Mucosa of stomach (tissue), 1 donor: Measurements from ENCODE around the gene TRPV6.

Experiments
- H3K27me3 ChIP-seq: one replicate; pipeline ENCODE4 v1.7.0; 2013; ENCODE audit warnings: mild to moderate bottlenecking, low read length; ENCODE audit not compliant: control insufficient read depth, insufficient read depth
- H3K36me3 ChIP-seq: one replicate; pipeline ENCODE4 v1.7.0; 2013; ENCODE audit warnings: low read length; ENCODE audit not compliant: control insufficient read depth, insufficient read depth
- H3K4me1 ChIP-seq: one replicate; pipeline ENCODE4 v1.7.0; 2013; ENCODE audit warnings: mild to moderate bottlenecking, low read length; ENCODE audit not compliant: control insufficient read depth, insufficient read depth
- H3K4me3 ChIP-seq: one replicate; pipeline ENCODE4 v1.7.0; 2013; ENCODE audit warnings: low read length
- H3K9ac ChIP-seq: one replicate; pipeline ENCODE4 v1.7.0; 2013; ENCODE audit warnings: mild to moderate bottlenecking, low read length, moderate library complexity
- H3K9me3 ChIP-seq: one replicate; pipeline ENCODE4 v1.7.0; 2013; ENCODE audit warnings: mild to moderate bottlenecking, low read length, moderate library complexity; ENCODE audit not compliant: control insufficient read depth
- donor health status: Pancreatic carcinoma.

Gene TRPV6

GRCh38 chr7:142879060-142879459 is 6.5 kb downstream of the TRPV6 start:
- Histone ChIP-seq H3K4me1 (no peaks in the 10 kb centered on the region), H3K4me3 (no peak overlapping the region), H3K9me3 (no peaks in the 10 kb centered on the region), H3K9ac (no peak overlapping the region), H3K27me3 (peaks cover 20% of the 10 kb centered on the region), H3K36me3 (no peaks in the 10 kb centered on the region)

GRCh38 chr7:142878315-142878714 is 7.2 kb downstream of the TRPV6 start:
- H3K4me1 ChIP-seq = no peaks in the 10 kb centered on the region
- peaks cover 18% of the 10 kb centered on the region for H3K27me3 ChIP-seq
- no peaks in the 10 kb centered on the region for H3K36me3 ChIP-seq
- H3K4me3 ChIP-seq = no peak overlapping the region
- no peaks in the 10 kb centered on the region for H3K9me3 ChIP-seq
- no peak overlapping the region for H3K9ac ChIP-seq

GRCh38 chr7:142876991-142877910 is 8.3 kb downstream of the TRPV6 start:
- H3K9me3 ChIP-seq = no peaks in the 10 kb centered on the region
- H3K9ac ChIP-seq = no peak overlapping the region
- no peaks in the 10 kb centered on the region for H3K4me1 ChIP-seq
- no peaks in the 10 kb centered on the region for H3K36me3 ChIP-seq
- no peak overlapping the region for H3K4me3 ChIP-seq
- H3K27me3 ChIP-seq = peaks cover 16% of the 10 kb centered on the region

GRCh38 chr7:142876236-142876960 is 9.1 kb downstream of the TRPV6 start:
- Histone ChIP-seq H3K36me3 (no peaks in the 10 kb centered on the region), H3K9me3 (no peaks in the 10 kb centered on the region), H3K4me3 (no peak overlapping the region), H3K9ac (no peak overlapping the region), H3K4me1 (no peaks in the 10 kb centered on the region), H3K27me3 (peaks cover 16% of the 10 kb centered on the region)

GRCh38 chr7:142875456-142875855 is 10.1 kb downstream of the TRPV6 start:
- Histone ChIP-seq H3K4me1 (no peaks in the 10 kb centered on the region), H3K4me3 (no peak overlapping the region), H3K9me3 (no peaks in the 10 kb centered on the region), H3K36me3 (no peaks in the 10 kb centered on the region), H3K9ac (no peak overlapping the region), H3K27me3 (peaks cover 10% of the 10 kb centered on the region)

GRCh38 chr7:142874837-142875236 is 10.7 kb downstream of the TRPV6 start:
- Histone ChIP-seq H3K36me3 (no peaks in the 10 kb centered on the region), H3K27me3 (peaks cover 4% of the 10 kb centered on the region), H3K4me1 (no peaks in the 10 kb centered on the region), H3K9me3 (no peaks in the 10 kb centered on the region), H3K4me3 (no peak overlapping the region), H3K9ac (no peak overlapping the region)

GRCh38 chr7:142874409-142874808 is 11.1 kb downstream of the TRPV6 start:
- Histone ChIP-seq H3K27me3 (no peaks in the 10 kb centered on the region), H3K36me3 (no peaks in the 10 kb centered on the region), H3K9ac (no peak overlapping the region), H3K4me1 (no peaks in the 10 kb centered on the region), H3K9me3 (no peaks in the 10 kb centered on the region), H3K4me3 (no peak overlapping the region)

- no peaks in the 10 kb centered on the region for H3K36me3 ChIP-seq
- H3K4me1 ChIP-seq = no peaks in the 10 kb centered on the region
- no peak overlapping the region for H3K4me3 ChIP-seq
- H3K9me3 ChIP-seq = no peaks in the 10 kb centered on the region
- no peaks in the 10 kb centered on the region for H3K27me3 ChIP-seq
- H3K9ac ChIP-seq = no peak overlapping the region
These were observed 11.7 kb downstream of the TRPV6 start for GRCh38 chr7:142873871-142874270.

GRCh38 chr7:142873281-142873784 is 12.2 kb downstream of the TRPV6 start:
- H3K9me3 ChIP-seq = no peaks in the 10 kb centered on the region
- H3K4me3 ChIP-seq = no peak overlapping the region
- no peaks in the 10 kb centered on the region for H3K36me3 ChIP-seq
- no peak overlapping the region for H3K9ac ChIP-seq
- H3K4me1 ChIP-seq = no peaks in the 10 kb centered on the region
- H3K27me3 ChIP-seq = no peaks in the 10 kb centered on the region

- no peaks in the 10 kb centered on the region for H3K36me3 ChIP-seq
- no peaks in the 10 kb centered on the region for H3K27me3 ChIP-seq
- no peak overlapping the region for H3K4me3 ChIP-seq
- H3K9me3 ChIP-seq = no peaks in the 10 kb centered on the region
- H3K4me1 ChIP-seq = no peaks in the 10 kb centered on the region
- no peak overlapping the region for H3K9ac ChIP-seq
These were observed 13.4 kb downstream of the TRPV6 start for GRCh38 chr7:142872106-142872675.

GRCh38 chr7:142871260-142872105 is 14.1 kb downstream of the TRPV6 start:
- Histone ChIP-seq H3K9me3 (no peaks in the 10 kb centered on the region), H3K9ac (no peak overlapping the region), H3K4me3 (no peak overlapping the region), H3K27me3 (no peaks in the 10 kb centered on the region), H3K4me1 (no peaks in the 10 kb centered on the region), H3K36me3 (no peaks in the 10 kb centered on the region)
